HG03280 (cell line): ENCODE measurements around the gene RAB22A.
A peak's percentile ranks its signal among the peaks of the same experiment; 100 is the strongest.

Experiments
- ATAC-seq: cut with Tn5 transposase; IDR thresholded peaks from one replicate; pipeline ENCODE4 v1.9.1; 2021; ENCODE audit warnings: mild to moderate bottlenecking, moderate library complexity; ENCODE audit not compliant: unreplicated experiment

Gene RAB22A

DNA sequence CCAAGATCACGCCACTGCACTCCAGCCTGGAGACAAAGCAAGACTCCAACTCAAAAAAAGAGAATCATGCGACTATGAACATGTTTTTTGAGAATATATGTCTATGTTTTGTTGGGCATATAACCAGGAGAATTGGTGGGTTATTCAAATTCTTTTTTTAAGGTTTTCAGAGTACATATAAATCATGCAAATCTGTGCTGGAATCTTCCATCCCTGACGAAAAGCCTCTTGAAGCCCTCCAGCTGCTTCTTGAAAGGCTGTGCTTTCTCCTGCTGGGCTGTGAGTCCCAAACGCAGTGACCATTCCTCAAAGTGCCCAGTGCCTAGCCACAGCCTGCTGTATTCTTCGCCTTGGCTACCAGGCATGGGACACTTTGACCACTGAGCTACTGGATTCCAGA lies 9.2 kb upstream of the RAB22A start:
- no peak for ATAC-seq

DNA sequence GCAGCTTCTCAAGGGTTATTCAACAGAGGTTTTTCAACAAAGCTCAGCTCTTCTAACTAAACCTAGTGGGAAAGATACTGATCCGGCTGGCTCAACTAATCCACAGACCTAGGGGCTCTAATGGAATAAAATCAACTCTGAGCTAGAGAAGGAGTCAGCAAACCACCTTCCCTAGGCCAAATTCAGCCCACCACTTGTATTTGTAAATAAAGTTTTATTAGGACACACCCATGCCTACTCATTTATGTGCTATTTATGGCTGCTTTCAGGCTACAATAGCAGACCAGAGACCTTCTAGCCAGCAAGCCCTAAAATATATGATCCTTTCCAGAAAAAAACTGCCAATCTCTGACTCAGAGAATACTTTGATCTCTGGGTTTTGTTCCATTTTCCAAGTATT lies 6.0 kb upstream of the RAB22A start:
- ATAC-seq = no peak

DNA sequence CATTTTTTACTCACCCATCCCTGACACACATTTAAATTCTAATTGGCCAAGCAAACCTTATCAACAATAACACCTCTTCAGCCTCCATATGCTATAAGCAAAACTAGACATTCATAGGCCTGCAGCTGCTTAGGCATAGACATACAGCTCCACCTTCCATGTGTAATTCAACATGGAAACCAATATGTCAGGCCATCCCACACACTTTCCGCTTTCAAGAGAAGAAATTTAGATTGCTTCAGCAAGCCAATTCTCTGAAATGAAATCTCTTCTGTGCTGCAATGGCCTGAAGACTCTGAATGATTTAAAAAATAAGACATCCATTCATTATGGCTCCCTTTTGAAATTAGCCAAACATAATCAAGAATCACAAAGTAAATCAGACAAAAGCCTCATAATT lies 4.5 kb upstream of the RAB22A start:
- no peak for ATAC-seq

DNA sequence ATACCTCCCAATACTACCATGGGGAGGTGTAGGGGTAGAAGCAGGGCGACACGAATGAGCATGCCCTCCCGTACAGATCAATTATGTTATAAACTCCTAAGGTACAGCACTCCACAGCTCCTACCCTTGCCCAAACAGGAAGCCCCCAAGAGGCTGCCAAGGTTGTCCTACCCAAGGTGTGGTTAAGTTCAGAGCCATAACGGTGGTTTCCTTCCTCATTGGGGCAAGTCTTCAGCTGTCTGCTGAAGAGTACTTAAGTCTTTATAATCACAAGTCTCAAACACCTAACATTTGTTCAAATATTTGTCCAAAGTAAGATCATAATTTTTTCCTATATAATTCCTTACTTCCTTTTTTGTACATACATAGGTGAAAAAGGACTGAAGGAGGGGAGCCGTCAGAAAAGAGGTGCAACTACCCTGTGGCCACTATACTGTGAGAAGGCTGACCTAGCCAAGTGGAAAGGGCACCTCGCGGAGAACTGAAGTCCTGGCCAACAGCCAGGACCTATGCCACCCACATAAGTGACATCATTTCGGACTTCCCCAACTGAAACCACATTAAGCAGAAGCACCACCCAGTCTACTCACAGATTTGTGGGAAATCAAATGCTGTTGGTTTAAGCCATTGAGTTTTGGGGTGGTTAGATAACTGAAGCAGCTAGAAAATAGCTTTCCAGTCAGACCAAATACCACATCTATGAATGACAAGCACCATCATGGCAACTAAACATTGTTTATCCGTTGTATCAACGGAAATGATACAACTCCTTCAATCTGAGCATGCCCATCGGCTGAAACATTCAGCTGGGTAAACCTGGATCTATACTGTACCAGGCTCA lies 2.9 kb upstream of the RAB22A start:
- no peak for ATAC-seq

DNA sequence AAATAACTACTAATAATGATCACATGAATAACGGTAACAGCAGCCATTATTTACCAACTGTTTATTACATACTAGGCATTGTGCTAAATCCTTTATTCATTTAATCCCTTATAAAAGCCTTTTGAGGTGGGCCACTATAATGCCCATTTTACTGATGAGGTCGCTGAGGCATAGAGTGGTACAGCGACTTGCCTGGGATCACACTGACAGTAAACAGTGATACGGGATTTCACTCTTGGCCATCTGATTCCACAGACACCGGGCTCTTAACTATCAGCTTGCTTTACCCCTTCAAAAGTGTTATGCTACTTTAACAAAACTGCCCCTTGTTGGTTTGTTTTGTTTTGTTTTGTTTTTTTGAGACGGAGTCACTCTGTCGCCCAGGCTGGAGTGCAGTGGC lies 2.2 kb upstream of the RAB22A start:
- ATAC-seq = no peak

DNA sequence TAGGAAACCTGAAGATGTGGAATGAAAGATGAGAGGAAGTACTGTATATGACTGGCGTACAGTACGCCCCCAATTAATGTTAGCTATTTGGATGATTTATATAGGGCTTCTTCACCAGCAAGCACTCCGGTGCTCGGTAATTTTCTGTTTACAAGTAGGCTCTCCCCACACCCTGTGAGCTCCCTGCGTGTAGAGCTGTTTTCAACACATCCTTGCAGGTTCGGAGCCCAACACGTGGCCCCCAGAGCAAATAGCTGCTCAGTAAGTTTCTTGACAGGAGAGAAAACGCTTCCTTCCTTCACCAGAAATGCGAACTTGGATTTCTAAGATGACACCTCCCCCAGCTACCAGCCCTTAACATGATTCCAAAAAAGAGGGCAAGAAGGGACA lies 1.2 kb upstream of the RAB22A start:
- ATAC-seq = no peak

DNA sequence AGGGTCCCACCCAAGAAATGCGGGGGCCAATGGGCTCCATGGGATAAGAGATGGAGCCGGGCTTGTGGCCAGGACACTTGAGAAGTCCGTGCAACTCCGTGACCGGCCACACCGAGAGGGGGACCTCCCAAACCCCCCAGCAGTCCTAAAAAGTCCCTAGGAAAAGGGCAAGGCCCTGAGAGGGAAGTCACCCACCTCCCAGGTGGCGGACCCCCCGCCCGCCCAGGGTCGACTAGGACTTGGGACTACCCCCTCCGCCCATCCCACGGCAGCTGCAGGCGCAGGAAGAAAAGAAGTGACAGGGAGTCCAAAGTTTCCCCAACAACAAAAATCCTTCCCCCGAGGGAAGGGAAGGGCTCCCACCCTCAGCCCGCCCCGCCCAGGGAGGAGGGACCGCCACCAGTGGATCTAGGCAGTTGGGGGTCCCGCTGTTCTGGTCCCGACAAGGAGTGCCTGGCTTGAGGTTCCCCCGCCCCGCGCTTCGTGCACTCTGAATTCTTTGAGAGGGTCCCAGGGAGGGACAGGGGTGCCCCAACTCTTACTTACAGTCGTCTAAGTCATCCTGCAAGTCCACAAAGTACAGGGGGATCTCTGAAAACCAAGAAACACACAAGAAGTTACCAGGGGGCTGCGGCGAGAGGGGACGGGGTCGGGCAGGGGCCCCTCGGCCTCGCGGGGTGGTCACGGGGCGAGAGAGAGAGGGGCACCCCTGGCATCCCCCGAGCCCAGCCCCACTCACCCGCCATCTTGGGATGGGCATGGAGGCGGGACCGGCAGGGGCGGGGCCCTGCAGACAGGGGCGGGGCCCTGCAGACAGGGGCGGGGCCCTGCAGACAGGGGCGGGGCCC lies 611 bp upstream of the RAB22A start:
- ATAC-seq = peak; percentile 46

DNA sequence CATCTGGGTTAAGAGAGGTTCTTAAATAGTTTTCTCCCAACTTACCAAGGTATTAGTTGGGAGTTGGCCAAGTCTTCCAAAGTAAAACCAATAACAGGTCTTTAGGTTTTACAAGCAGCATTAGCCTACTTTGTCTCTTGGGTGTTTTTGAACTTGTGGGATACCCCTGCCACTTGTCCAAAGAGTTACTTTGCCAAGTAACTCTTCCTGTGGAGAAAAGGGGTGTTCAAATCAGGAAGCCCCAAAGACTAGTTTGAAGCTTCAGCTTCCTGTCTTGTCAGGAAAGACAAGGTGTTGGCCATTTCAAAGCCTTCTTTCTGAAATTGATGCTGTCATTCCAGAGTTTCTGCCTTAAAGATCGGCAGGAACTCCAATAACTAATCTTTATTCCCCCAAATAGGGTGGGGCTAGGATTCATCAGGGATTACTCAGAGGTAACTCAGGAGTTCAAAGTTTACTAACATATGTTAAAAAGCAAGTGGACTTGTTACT lies 822 bp downstream of the RAB22A start:
- no peak for ATAC-seq

DNA sequence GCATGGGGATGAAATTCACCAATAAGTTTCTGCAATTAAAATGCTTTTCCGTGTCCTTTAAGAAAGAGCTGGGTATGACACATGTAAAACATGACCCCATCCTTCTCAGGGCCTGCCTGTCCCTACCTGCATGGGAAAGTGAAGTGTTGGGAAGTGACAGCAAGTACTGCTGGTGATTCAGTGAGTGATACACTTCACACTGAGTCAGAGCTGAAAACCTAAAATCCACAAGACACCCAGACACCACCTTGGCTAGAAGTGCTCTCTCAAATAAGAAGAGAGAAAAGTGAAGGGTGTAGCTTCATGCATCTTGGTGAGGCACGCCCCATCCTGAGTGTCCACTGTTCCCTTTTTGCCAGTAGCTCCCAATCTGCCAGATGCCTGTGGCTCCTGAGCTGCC lies 3.3 kb downstream of the RAB22A start:
- ATAC-seq = no peak

DNA sequence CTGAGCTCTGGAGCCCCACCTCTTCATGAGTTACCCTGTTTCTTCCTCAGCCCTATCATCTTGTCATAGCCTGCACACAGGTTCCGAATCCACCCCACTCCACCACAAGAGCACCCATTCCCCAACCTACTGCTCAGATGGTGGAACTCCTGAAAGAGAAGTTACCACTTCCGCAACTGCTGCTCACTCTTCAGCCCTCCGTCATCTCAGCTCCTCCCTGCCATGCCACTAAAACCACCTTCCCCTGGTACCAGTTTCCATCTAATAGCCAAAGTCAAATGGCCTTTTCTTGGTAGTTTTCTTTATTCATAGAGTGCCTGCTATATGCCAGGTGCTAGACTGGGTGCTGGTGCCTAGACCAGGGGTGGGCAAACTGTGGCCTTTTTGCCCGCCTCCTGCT lies 3.9 kb downstream of the RAB22A start:
- no peak for ATAC-seq

DNA sequence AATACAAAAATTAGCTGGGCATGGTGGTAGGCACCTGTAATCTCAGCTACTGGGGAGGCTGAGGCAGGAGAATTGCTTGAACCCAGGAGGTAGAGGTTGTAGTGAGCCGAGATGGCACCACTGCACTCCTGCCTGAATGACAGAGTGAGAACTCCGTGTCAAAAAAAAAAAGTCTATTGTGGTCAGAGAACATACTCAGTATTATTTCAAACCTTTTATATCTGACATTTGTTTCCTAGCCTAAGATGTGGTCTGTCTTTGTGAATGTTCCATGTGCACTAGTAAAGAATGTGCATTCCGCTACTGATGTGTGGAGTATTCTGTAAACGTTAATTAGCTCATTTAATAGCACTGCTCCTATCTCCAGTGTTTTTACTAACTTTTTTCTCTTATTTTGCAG lies 11.7 kb downstream of the RAB22A start:
- ATAC-seq = no peak

DNA sequence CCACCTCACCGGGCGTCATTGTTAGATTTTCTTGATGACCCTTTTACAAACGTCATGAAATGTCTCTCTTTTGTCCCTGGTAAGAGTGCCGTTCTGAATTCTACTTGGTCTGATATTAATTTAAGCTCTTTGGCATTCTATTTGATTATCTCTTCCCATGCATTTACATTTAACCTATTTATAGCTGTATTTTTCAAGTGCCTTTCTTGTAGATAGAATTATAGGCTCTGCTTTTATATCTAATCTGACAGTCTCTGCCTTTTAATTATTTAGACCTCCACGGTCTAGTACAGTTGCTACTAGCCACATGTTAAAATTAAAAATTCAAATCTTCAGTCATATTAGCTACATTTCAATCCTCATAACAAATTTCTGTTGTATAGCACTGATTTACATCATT lies 12.6 kb downstream of the RAB22A start:
- ATAC-seq = no peak

DNA sequence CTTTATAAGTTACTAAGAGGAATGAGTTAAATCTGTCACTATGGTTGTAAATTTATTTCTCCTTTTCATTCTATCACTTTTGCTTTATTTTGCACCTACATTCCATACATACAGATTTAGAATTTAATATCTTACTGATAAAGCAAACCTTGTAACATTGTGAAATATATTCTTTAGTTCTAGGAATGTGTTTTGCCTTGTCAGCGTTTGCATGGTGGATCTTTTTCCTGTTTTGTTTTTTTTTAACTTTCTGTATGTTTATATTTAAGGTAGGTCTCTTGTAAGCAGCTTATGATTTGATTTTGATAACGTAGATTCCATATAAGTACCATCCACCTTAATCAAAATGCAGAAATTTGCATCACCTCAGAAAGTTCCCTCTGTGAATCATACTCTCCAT lies 16.4 kb downstream of the RAB22A start:
- no peak for ATAC-seq

DNA sequence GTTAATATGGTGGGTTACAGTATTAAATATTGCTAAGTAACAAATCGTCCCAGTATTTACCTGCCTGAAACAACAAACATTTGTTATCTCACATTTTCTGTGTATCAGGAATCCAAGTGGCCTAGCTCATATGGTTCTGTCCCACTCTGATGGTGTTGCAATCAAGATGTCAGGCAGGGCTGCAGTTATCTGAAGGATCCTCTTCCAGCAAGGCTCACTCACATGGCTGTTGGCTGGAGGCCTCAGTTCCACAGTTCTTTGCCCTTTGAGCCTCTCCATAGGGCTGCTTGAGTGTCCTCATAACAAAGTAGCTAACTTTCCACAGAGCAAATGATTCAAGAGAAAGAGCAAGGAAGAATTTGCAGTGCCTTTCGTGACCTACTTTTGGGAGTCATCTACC lies 17.7 kb downstream of the RAB22A start:
- no peak for ATAC-seq

DNA sequence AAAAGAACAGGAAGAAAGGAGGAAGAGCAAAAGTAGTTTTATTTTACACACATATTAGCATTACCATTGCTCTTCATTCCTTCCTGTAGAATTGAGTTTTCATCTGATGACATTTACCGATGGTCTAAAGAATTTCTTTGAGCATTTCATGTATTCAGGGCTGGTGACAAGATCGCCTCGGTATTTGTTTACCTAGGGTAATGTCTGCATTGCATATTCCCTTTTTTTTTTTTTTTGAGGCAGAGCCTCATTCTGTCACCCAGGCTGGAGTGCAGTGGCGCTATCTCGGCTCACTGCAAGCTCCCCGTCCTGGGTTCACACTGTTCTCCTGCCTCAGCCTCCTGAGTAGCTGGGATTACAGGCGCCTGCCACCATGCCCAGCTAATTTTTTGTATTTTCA lies 19.3 kb downstream of the RAB22A start:
- ATAC-seq = no peak

DNA sequence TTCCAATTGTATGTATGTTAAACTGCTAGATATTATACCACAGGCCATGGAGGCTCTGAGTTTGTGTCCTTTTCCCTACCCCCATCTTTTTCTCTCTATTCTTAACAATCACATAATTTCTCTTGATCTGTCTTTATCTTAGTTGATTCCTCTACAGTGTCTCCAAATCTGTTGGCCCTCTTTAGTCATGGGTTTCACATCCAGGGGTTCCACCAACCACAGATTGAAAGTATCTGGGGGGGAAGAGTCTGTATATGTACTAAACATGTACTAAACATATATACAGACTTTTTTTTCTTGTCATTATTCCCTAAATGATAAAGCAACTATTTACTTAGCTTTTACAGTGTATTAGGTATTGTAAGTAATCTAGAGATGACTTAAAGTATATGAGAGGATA lies 20.2 kb downstream of the RAB22A start:
- no peak for ATAC-seq

DNA sequence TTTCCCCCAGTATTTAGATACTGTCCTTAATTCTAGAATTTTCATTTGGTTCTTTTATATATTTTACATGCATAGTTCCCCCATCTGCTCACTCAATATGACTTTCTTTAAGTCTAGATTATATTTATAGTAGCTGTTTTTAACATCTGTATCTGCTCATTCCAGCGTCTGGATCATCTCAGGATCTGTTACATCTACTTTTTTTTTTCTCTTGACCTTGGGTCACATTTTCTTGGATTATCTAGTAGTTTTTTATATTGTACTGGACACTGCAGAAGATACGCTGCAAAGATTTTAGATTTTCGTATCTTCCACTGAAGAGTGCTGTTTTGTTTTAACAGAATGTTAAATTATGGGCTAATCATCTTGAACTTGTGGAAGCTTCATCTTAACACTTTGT lies 20.7 kb downstream of the RAB22A start:
- ATAC-seq = no peak

DNA sequence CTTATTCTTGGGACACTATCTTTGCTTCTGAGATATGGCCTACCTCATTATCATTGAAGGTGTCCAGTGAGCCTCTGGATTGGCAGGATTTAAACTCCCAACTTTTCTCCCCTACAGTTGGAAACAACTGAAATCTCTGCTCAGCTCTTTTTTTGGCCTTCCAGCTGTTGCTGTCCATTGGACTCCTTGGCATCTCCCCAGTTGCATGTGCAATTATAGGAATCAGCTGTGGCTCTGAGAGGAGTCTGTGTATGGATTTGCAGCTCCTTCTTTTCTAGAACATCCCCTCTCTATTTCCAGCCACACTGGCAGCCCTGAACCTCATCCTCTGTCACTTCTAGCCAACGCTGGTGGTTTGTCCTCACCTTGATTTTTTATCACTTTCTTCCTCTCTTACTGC lies 21.2 kb downstream of the RAB22A start:
- ATAC-seq = no peak

DNA sequence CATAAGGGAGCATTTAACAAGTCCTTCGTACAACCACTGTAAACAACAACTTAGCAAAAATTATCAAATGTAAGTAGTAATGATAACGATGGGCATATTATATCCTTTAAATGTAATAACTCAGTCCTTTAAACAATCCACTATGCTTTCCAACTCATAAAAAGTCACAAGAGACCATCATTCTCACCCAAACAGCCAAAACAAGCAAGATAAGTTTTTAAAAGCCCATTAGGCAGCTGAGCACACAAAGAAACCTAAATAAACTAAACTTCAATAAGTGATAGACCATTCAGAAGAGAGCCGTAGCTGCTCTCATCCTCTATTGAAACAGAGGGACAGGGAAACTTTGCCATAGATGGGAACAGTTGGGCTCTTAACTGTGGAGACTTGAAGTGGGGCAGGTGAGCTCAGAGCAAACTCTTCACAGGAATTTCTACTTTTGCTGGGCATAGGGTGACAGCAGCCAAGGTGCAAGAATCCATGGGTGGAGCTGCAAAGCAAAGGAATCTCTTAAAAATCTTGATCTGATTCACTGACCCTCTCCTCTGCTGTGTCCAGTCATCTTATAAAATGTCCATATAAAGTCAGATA lies 22.5 kb downstream of the RAB22A start:
- ATAC-seq = no peak

DNA sequence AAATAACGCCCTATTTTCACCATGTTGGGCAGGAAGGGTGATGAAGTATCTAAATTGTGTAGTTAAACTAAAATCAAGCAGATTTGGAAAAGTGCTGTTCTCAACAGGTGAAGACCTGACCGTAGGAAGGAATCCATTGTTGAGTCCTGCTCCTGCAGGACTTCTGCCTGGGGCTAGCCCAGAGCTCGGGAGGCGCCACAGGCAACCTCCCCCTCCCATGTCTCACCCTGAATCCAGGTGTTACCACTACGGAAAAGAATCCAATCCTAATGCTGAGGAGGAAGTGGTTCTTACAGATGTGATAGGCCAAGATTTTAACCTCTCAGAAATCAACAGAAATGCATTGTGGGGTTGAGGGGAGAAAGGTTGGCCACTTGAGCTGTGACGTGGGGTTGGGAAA lies 30.2 kb downstream of the RAB22A start:
- ATAC-seq = no peak

DNA sequence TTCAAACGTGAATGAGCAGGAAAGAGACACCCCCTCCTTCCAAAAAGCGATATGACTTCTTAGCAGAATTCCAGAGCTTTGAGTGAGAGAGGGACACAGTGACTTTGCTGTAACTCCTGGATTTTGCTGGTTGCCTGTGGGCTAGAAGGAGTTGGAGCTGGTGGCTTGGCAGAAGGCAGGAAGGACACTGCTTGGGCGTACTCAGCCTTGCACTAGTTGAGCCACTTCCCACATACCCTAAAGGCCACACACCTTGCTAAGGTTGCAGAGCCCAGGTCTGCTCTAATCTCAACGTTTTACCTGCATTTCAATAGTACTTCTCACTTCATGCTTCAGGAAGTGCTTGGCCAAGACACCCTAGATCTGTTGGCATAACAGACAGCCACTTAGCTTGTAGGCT lies 30.6 kb downstream of the RAB22A start:
- no peak for ATAC-seq

DNA sequence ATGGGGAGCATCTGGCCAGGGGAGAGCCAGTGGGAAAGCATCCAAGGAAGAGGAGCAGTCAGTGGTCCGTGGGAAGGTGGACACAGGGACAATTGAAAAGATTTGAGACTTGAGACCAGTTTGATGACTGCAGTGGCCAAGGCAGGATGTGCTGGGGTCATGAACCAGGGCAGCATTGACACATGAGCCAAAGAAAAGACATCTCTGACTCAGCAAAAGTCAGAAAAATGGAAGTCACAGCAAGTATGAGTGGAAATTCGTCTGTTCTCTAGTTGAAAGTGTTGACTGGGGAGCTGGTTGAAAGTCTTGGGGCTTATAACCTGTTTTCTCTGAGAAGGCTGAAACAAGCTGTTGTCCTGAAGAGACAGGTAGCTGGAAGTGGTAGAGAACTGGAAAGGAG lies 31.3 kb downstream of the RAB22A start:
- ATAC-seq = no peak
